CD4-positive, alpha-beta T cell treated with Interleukin-2 at 100 ng/mL for 4 hours (primary cell): ENCODE data around the gene DIP2B.

Source experiments
- DNase-seq: peaks from one replicate; pipeline ENCODE4 v3.0.0-alpha.2; 2020; ENCODE audit warnings: low spot score

DIP2B gene

DNA sequence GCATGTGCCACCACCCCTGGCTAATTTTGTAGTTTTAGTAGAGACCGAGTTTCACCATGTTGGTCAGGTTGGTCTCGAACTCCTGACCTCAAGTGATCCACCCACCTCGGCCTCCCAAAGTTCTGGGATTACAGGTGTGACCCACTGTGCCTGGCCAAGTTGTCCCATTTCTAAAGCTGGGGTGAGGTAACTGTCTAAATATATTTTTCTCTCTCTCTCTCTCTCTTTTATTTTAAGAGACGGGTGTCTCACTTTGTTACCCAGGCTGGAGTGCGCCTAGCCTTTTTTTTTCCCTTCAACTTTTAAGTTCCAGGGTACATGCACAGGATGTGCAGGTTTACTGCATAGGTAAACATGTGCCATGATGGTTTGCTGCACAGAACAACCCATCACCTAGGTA, 267.7 kb downstream of the DIP2B start:
- no peak for DNase-seq

- DNase-seq: no peak
Measured at GRCh38 chr12:50772877-50773276, 268.1 kb downstream of the DIP2B start.

- DNase-seq: no peak
Measured at GRCh38 chr12:50775251-50775650, 270.5 kb downstream of the DIP2B start.

GRCh38 chr12:50776749-50777728, 272.3 kb downstream of the DIP2B start:
- no peak for DNase-seq

DNA sequence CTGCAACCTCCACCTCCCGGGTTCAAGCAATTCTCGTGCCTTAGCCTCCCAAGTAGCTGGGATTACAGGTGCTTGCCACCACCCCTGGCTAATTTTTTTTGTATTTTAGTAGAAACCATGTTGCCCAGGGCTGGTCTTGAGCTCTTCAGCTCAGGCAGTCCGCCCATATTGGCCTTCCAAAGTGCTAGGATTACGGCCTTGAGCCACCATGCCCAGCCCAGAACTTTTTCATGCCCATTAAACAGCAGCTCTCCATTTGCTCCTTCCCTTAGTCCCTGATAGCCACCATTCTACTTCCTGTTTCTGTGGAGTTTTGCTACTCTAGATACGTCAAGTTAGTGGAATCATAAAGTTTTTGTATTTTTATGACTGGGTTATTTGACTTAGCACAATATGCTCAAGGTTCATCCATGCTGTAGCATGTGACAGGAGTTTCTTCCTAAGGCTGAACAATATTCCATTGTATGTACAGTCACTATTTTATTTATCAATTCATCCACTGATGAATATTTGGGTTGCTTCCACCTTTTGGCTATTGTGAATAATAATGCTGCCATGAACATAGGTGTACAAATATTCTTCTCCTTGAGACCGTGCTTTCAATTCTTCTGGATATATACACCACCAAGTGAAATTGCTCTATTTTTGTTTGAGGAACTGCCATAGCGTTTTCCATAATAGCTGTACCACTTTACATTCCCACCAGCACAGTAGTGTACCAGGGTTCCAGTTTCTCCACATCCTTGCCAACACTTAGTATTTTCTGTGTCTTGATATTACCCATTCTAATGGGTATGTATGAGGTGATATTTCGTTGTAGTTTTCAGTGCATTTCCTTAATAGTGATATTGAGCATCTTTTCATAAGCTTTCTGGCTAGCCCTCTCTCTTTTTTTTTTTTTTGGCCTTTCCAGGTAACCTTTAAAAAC, 274.1 kb downstream of the DIP2B start:
- no peak for DNase-seq

DNA sequence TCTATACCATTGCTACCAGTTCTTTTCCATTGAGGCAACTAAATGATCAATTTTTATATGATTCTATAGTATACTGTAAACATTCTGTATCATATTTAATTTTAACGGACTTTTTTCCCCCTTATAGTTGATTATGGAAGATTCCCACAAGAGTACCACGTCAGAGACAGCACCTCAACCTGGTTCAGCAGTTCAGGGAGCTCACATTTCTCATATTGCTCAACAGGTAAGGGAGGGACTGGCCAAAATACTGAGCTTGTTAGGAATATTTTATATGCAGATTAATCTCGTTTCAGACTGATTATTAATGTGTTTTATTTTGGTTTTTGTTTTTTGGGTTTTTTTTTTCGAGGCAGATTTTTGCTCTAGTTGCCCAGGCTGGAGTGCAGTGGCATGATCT, 275.2 kb downstream of the DIP2B start:
- DNase-seq: no peak

- DNase-seq: no peak
Measured at GRCh38 chr12:50784501-50784900, 279.7 kb downstream of the DIP2B start.

GRCh38 chr12:50785406-50786001, 280.7 kb downstream of the DIP2B start:
- no peak for DNase-seq

DNA sequence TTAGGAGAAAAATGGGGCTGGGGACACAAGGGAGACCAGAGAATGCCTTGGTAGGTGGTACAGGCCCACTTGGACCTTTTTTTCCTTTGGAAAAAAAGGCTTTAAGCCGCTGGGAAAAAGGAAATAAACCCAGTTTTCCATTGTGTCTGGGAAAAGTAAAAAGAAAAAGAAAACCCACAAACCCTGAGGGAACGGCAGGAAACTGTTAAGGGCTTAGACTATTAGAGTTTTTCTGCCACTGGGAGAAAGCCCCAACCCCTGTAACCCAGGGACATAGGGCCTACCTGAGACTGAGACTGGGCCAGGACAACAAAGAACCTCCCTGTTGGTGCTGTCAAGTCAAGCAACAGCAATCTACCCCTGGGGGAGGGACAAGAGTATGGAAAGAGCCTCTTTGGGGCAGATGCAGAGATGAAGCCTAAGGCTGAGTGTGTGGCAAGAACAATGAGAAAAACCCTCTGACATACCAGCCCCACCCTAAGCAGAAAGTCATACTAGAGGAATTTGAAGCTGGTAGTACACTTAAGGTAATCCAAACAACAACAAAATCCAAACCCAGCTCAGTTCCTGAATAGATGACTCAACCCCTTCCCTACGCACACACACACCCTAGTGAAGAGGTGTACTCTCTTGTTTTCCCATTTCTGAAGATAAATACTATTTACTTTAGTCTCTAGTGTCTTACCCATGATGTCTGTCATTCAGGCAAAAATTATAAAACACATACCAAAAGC, 281.9 kb downstream of the DIP2B start:
- no peak for DNase-seq

DNA sequence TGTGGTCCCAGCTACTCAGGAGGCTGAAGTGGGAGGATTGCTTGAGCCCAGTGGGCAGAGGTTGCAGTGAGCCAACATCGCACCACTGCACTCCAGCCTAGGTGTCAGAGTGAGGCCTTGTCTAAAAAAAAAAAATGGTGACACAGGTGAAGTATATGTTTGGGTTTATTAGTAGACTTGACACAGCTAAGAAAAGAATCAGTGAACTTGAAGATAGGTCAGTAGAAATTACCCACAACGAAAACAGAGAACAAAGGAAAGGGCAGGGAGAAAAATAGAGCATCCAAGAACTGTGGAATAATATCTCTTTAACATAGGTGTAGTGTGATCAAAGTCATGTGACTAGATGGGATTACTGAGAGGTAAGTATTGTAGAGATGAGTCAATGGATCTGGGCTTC, 282.8 kb downstream of the DIP2B start:
- no peak for DNase-seq

GRCh38 chr12:50788561-50788960, 283.8 kb downstream of the DIP2B start:
- no peak for DNase-seq

GRCh38 chr12:50790081-50790480, 285.3 kb downstream of the DIP2B start:
- DNase-seq: no peak
